Measurements from ENCODE around the gene MIDN. TPM values are rescaled to one million over a fixed set of nuclear protein-coding genes. Genes with fewer than 3 reads are reported as not detected.

MIDN gene
- total and polyA plus RNA-seq, 10 of the 15 experiments (the other 5 are each of a cell fraction or from before 2014, with no cell fraction given): 0.38 to 51.5 (median 7.2) TPM

- TF ChIP-seq CUX1 (IDR thresholded peaks at IDR 0.05; ENCODE audit: insufficient replicate concordance, low read depth, low read length): no peak
- TF ChIP-seq NR2F1 (conservative IDR thresholded peaks at IDR 0.05): no peak
- no peak for TF ChIP-seq ETV6 (conservative IDR thresholded peaks at IDR 0.05 in 1 of 2, IDR thresholded peaks at IDR 0.05 in 1 of 2; ENCODE audit: borderline replicate concordance in 1 of 2, low read depth in 1 of 2)
- no peak for TF ChIP-seq CREM (IDR thresholded peaks at IDR 0.05; ENCODE audit: low read depth)
- TF ChIP-seq, protein P1, sequence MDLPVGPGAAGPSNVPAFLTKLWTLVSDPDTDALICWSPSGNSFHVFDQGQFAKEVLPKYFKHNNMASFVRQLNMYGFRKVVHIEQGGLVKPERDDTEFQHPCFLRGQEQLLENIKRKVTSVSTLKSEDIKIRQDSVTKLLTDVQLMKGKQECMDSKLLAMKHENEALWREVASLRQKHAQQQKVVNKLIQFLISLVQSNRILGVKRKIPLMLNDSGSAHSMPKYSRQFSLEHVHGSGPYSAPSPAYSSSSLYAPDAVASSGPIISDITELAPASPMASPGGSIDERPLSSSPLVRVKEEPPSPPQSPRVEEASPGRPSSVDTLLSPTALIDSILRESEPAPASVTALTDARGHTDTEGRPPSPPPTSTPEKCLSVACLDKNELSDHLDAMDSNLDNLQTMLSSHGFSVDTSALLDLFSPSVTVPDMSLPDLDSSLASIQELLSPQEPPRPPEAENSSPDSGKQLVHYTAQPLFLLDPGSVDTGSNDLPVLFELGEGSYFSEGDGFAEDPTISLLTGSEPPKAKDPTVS (IDR thresholded peaks at IDR 0.05; ENCODE audit: low read depth, low read length): no peak
- no peak for TF ChIP-seq CHD2 (IDR thresholded peaks at IDR 0.05; ENCODE audit: borderline replicate concordance, low read depth, low read length)
- no peak for TF ChIP-seq POU2F2 (IDR thresholded peaks at IDR 0.05; ENCODE audit: borderline replicate concordance, low read depth, low read length)
- TF ChIP-seq YBX1 (IDR thresholded peaks at IDR 0.05): no peak
- no peak for TF ChIP-seq CREB1 (IDR thresholded peaks at IDR 0.05; ENCODE audit: low read depth)
- no peak for TF ChIP-seq NFIC (IDR thresholded peaks at IDR 0.05; ENCODE audit: low read depth, low read length)
- TF ChIP-seq WRNIP1 (IDR thresholded peaks at IDR 0.05; ENCODE audit: borderline replicate concordance, low read depth, low read length): no peak
- no peak for TF ChIP-seq FOXK2 (IDR thresholded peaks at IDR 0.05)
These were observed 28.7 kb downstream of the MIDN start (continued) for GRCh38 chr19:1277061-1277460.

Measured in GM12878 (cell line).